ENCODE results near the gene MAN1C1. TPM values are rescaled to one million over a fixed set of nuclear protein-coding genes. Genes with fewer than 3 reads are reported as not detected.

The MAN1C1 gene
- total RNA-seq, 1 donor from 2014 or later: 29.1 TPM

DNA sequence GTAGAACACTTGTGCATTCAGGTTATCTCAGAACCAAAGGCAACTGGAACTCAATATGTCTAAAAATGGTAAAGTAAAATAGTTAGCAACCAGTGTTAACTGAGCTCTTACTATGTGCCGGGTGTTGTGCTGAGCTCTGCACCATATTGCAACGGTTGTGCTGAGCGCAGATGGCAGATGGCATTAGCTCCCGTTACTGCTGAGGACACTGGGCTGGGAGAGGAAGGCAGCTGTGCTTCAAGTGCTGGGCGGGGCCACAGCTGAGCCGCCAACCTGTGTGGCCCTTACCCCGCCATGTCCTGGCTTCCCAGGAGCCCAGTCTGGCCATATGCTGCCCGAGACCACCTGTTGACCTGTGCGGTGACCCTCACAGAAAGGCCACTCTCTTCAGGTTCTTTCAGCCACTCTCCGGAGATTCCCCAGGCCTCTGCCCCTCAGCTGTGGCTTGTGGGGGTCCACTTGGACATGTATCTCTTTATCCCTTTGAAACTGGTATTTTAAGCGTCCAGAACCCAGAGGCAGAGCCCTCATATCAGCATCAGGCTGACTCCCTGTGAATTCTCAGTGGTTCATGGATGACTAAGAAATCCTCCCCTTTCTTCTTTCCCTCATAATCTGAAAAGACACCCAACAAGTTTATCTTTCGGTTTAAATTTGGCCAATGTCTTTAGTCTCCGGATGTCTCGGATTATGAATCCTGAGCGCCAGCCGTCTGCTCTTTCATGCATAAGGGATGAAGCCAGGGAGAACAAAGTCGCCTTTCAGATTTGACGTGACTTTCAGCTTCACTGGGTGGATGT, 46.8 kb upstream of the MAN1C1 start:
- Mint-ChIP-seq H3K36me3 (ENCODE audit: low read depth, unreplicated experiment) (peaks cover 6% of the 10 kb centered on the region), H3K27ac (ENCODE audit: unreplicated experiment) (no peak overlapping the region), H3K4me3 (ENCODE audit: unreplicated experiment) (no peak overlapping the region), H3K27me3 (ENCODE audit: unreplicated experiment) (peaks cover 19% of the 10 kb centered on the region), H3K4me1 (ENCODE audit: unreplicated experiment) (peaks cover 8% of the 10 kb centered on the region), H3K9me3 (ENCODE audit: unreplicated experiment) (no peaks in the 10 kb centered on the region)
- DNase-seq (ENCODE audit: low spot score): no peak
- TF ChIP-seq, protein P1, sequence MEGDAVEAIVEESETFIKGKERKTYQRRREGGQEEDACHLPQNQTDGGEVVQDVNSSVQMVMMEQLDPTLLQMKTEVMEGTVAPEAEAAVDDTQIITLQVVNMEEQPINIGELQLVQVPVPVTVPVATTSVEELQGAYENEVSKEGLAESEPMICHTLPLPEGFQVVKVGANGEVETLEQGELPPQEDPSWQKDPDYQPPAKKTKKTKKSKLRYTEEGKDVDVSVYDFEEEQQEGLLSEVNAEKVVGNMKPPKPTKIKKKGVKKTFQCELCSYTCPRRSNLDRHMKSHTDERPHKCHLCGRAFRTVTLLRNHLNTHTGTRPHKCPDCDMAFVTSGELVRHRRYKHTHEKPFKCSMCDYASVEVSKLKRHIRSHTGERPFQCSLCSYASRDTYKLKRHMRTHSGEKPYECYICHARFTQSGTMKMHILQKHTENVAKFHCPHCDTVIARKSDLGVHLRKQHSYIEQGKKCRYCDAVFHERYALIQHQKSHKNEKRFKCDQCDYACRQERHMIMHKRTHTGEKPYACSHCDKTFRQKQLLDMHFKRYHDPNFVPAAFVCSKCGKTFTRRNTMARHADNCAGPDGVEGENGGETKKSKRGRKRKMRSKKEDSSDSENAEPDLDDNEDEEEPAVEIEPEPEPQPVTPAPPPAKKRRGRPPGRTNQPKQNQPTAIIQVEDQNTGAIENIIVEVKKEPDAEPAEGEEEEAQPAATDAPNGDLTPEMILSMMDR (IDR thresholded peaks at IDR 0.05; ENCODE audit: unreplicated experiment): no peak

DNA sequence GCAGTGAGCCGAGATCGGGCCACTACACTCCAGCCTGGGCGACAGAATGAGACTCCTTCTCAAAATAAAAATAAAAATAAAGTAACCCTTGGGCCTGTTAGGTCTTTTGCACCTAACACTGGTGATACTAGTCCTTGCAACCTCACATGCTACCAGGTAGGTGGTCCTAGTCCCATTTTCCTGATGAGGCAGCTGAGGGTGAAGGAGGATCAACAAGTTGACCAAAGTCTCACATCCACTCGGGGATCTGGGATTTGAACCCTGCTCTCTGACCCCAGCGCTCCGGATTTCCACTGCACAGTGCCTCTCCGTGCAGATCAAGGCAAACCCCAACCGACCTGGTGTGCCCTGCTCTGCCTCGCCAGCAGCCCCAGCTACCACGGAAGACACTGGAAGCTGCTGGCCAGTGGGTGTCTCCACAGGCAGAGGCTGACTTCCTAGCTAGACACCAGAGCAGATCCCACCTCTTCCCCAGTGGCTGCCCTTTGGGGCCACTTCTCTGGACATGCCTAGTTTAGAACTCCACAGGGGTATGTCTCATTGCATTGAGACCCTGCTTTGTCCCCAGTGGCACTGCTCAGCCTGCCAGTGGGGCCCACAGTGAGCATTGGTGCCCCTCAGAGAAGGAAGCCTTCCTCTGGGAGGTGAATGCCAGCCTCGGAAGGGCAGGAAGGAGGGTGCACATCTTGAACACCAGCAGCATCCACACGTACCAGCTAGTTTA, 45.6 kb upstream of the MAN1C1 start:
- DNase-seq (ENCODE audit: low spot score): no peak
- TF ChIP-seq, protein P1 (IDR thresholded peaks at IDR 0.05; ENCODE audit: unreplicated experiment): no peak
- Mint-ChIP-seq H3K27me3 (ENCODE audit: unreplicated experiment) (peaks cover 17% of the 10 kb centered on the region), H3K9me3 (ENCODE audit: unreplicated experiment) (no peaks in the 10 kb centered on the region), H3K4me1 (ENCODE audit: unreplicated experiment) (peaks cover 8% of the 10 kb centered on the region), H3K27ac (ENCODE audit: unreplicated experiment) (no peak overlapping the region), H3K36me3 (ENCODE audit: low read depth, unreplicated experiment) (peaks cover 3% of the 10 kb centered on the region), H3K4me3 (ENCODE audit: unreplicated experiment) (no peak overlapping the region)

DNA sequence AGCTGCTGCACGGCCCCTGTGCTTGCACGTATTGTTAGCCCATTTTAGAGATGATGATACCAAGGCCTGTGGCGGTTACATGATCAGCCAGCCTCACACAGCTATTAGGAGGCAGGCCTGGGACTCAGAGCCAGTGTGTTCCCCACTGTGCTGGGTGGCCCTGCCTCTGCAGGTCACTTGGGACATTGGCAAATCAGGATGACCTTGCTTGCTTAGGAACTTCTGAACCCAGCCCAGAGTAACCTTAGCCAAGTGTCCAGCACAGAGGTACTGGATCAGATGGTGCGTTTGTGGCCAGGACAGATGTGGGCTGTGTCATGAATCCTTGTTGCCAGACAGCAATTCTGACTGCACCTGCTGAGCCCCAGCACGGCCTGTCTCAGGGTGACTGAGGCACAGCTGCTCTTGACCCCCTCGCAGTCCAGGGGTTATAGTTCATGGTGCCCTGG, 45.0 kb upstream of the MAN1C1 start:
- peaks cover 8% of the 10 kb centered on the region for H3K4me1 Mint-ChIP-seq (ENCODE audit: unreplicated experiment)
- no peak for DNase-seq (ENCODE audit: low spot score)
- H3K27me3 Mint-ChIP-seq (ENCODE audit: unreplicated experiment): peaks cover 14% of the 10 kb centered on the region

DNA sequence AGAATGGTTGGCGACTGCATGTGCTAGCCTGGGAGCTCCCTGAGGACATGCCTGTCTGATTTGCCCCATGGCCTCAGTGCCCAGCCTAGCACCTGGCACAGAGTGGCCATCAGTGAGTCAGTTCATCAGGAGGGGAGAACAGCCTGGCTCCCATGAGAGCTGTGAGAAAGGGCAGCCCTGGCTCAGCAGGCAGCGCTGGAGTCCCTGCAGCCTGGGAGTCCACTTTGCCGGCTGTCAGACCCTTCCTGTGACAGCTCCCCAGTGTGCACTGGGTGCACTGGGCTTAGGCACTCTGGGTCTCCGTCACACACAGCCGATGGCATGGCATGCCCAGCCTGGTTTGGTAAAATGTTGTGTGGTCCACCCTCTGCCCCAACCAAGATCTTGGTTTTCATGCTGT, 44.5 kb upstream of the MAN1C1 start:
- no peaks in the 10 kb centered on the region for H3K9me3 Mint-ChIP-seq (ENCODE audit: unreplicated experiment)
- TF ChIP-seq, protein P1 (IDR thresholded peaks at IDR 0.05; ENCODE audit: unreplicated experiment): no peak
- peaks cover 8% of the 10 kb centered on the region for H3K4me1 Mint-ChIP-seq (ENCODE audit: unreplicated experiment)
- no peaks in the 10 kb centered on the region for H3K36me3 Mint-ChIP-seq (ENCODE audit: low read depth, unreplicated experiment)
- no peak overlapping the region for H3K4me3 Mint-ChIP-seq (ENCODE audit: unreplicated experiment)
- no peak for DNase-seq (ENCODE audit: low spot score)
- H3K27me3 Mint-ChIP-seq (ENCODE audit: unreplicated experiment): peaks cover 14% of the 10 kb centered on the region
- no peak overlapping the region for H3K27ac Mint-ChIP-seq (ENCODE audit: unreplicated experiment)

More for the DNA sequence above, 45.0 kb upstream of the MAN1C1 start:
- H3K36me3 Mint-ChIP-seq (ENCODE audit: low read depth, unreplicated experiment): no peaks in the 10 kb centered on the region
- no peak overlapping the region for H3K27ac Mint-ChIP-seq (ENCODE audit: unreplicated experiment)
- no peak overlapping the region for H3K4me3 Mint-ChIP-seq (ENCODE audit: unreplicated experiment)
- H3K9me3 Mint-ChIP-seq (ENCODE audit: unreplicated experiment): no peaks in the 10 kb centered on the region
- TF ChIP-seq, protein P1 (IDR thresholded peaks at IDR 0.05; ENCODE audit: unreplicated experiment): no peak

Data from endothelial cell (in vitro differentiated cells).